HEK293 (cell line): ENCODE measurements around the gene CABCOCO1.

Experiments used
- CTCF ChIA-PET: fragments of 350-600 bp; formaldehyde crosslinking; extraction: SDS; loops from one replicate; lab custom pipeline; 2021; ENCODE audit warnings: antibody characterized with exemption; lab: Yijun Ruan, JAX
- POLR2A ChIA-PET: fragments of 300-600 bp; formaldehyde crosslinking; extraction: SDS; loops from one replicate; lab custom pipeline; 2020; ENCODE audit warnings: antibody characterized with exemption, inconsistent platforms; lab: Yijun Ruan, JAX
- H3K27ac ChIP-seq: fragments of 200-500 bp; sonication (Bioruptor generic); 2 replicates; pipeline ENCODE4 v1.5.1; 2014; ENCODE audit warnings: low read depth, low read length, control low read depth, inconsistent platforms; ENCODE audit errors: extremely low read depth
- H3K36me3 ChIP-seq, 2 experiments: fragments of 200-500 bp in 1 of 2; sonication (Bioruptor generic) in 1 of 2; 1 replicate in 1 of 2; 2 replicates in 1 of 2; pipeline ENCODE4 v1.5.1; 2014 to 2017; ENCODE audit warnings: inconsistent platforms in 2 of 2, low read length in 2 of 2; ENCODE audit not compliant: control insufficient read depth in 2 of 2, insufficient read depth in 1 of 2
- H3K4me1 ChIP-seq: fragments of 200-500 bp; sonication (Bioruptor generic); 2 replicates; pipeline ENCODE4 v1.5.1; 2014; ENCODE audit warnings: mild to moderate bottlenecking, low read length, inconsistent platforms; ENCODE audit not compliant: control insufficient read depth, insufficient read depth
- H3K4me3 ChIP-seq: 2 replicates; pipeline ENCODE4 v1.5.1; 2011; ENCODE audit warnings: low read depth, mild to moderate bottlenecking, control low read depth, low read length, moderate library complexity
- H3K9me3 ChIP-seq: fragments of 200-500 bp; sonication (Bioruptor generic); 2 replicates; pipeline ENCODE4 v1.5.1; 2014; ENCODE audit warnings: low read depth, low read length, inconsistent platforms; ENCODE audit not compliant: control insufficient read depth, insufficient read depth
- GLIS1 ChIP-seq: fragments of 450-650 bp; formaldehyde crosslinking; IDR thresholded peaks from 2 replicates; pipeline ENCODE4 v1.5.1; 2016; ENCODE audit warnings: missing biosample characterization, missing genetic modification characterization
- GLIS2 ChIP-seq: fragments of 450-650 bp; formaldehyde crosslinking; IDR thresholded peaks from 2 replicates; pipeline ENCODE4 v1.5.1; 2016; ENCODE audit warnings: missing biosample characterization, missing genetic modification characterization
- IKZF3 ChIP-seq: fragments of 450-650 bp; IDR thresholded peaks from 2 replicates; pipeline ENCODE4 v1.5.0; 2018; ENCODE audit warnings: missing biosample characterization, mild to moderate bottlenecking, missing genetic modification characterization, moderate library complexity
- KLF8 ChIP-seq: fragments of 450-650 bp; formaldehyde crosslinking; IDR thresholded peaks from 2 replicates; pipeline ENCODE4 v1.5.1; 2016; ENCODE audit warnings: missing biosample characterization, missing genetic modification characterization
- TRIM28 ChIP-seq: IDR thresholded peaks from 2 replicates; pipeline ENCODE4 v1.6.1; 2011; ENCODE audit warnings: low read length, control low read depth, borderline replicate concordance
- ZBTB8A ChIP-seq: fragments of 450-650 bp; formaldehyde crosslinking; IDR thresholded peaks from 2 replicates; pipeline ENCODE4 v1.5.1; 2016; ENCODE audit warnings: missing biosample characterization, missing genetic modification characterization
- ZEB2 ChIP-seq: fragments of 450-650 bp; formaldehyde crosslinking; IDR thresholded peaks from 2 replicates; pipeline ENCODE4 v1.5.1; 2016; ENCODE audit warnings: missing biosample characterization, missing genetic modification characterization
- ZNF174 ChIP-seq: fragments of 450-650 bp; formaldehyde crosslinking; IDR thresholded peaks from 2 replicates; pipeline ENCODE4 v1.5.0; 2017; ENCODE audit warnings: missing biosample characterization, mild to moderate bottlenecking, missing genetic modification characterization
- ZNF202 ChIP-seq: fragments of 450-650 bp; formaldehyde crosslinking; IDR thresholded peaks from 2 replicates; pipeline ENCODE4 v1.5.1; 2016; ENCODE audit warnings: missing biosample characterization, missing genetic modification characterization, borderline replicate concordance
- ZNF549 ChIP-seq: fragments of 450-650 bp; IDR thresholded peaks from 2 replicates; pipeline ENCODE4 v1.5.1; 2018; ENCODE audit warnings: missing biosample characterization, missing genetic modification characterization, mild to moderate bottlenecking, inconsistent platforms, moderate library complexity
- ZNF664 ChIP-seq: fragments of 450-650 bp; formaldehyde crosslinking; IDR thresholded peaks from 2 replicates; pipeline ENCODE4 v1.5.1; 2016; ENCODE audit warnings: missing biosample characterization, missing genetic modification characterization
- ZNF701 ChIP-seq: fragments of 450-650 bp; formaldehyde crosslinking; IDR thresholded peaks from 2 replicates; pipeline ENCODE4 v1.5.1; 2016; ENCODE audit warnings: missing biosample characterization, missing genetic modification characterization
- ZNF76 ChIP-seq: fragments of 450-650 bp; formaldehyde crosslinking; IDR thresholded peaks from 2 replicates; pipeline ENCODE4; 2016; ENCODE audit warnings: low read depth, missing biosample characterization, missing genetic modification characterization, borderline replicate concordance
- TF ChIP-seq, protein P1 (sequence below): sonication (generic); formaldehyde crosslinking; IDR thresholded peaks from 2 replicates; pipeline ENCODE4 v1.8.1; 2022; ENCODE audit warnings: mild to moderate bottlenecking, moderate library complexity, missing genetic modification reagents
- TF ChIP-seq, protein P2 (sequence below): fragments of 450-650 bp; formaldehyde crosslinking; IDR thresholded peaks from 2 replicates; pipeline ENCODE4 v1.5.1; 2017; ENCODE audit warnings: missing biosample characterization, missing genetic modification characterization
- TF ChIP-seq, protein P3 (sequence below): fragments of 450-650 bp; formaldehyde crosslinking; IDR thresholded peaks from 2 replicates; pipeline ENCODE4 v1.5.1; 2017; ENCODE audit warnings: missing biosample characterization, mild to moderate bottlenecking, missing genetic modification characterization, moderate library complexity
- TF ChIP-seq, protein P4 (sequence below): fragments of 450-650 bp; formaldehyde crosslinking; optimal IDR thresholded peaks from 2 replicates; pipeline ENCODE3; 2016; ENCODE audit warnings: missing biosample characterization, mild to moderate bottlenecking, missing genetic modification characterization
- TF ChIP-seq, protein P5 (sequence below): fragments of 450-650 bp; formaldehyde crosslinking; IDR thresholded peaks from 2 replicates; pipeline ENCODE4 v1.5.1; 2016; ENCODE audit warnings: missing biosample characterization, missing genetic modification characterization

The CABCOCO1 gene, protein sequence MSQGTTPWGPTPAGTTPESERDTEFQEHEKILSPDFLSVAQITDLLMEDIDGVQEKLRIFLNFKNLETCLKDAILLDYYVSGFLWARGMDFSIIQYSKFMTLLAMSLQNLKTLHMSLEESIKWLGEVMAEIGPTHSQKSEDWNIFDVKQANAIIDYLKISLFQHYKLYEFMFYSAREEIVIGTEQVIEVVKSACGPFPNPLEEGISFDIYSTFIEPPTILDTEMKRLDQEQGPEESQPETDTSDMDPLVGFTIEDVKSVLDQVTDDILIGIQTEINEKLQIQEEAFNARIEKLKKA

DNA sequence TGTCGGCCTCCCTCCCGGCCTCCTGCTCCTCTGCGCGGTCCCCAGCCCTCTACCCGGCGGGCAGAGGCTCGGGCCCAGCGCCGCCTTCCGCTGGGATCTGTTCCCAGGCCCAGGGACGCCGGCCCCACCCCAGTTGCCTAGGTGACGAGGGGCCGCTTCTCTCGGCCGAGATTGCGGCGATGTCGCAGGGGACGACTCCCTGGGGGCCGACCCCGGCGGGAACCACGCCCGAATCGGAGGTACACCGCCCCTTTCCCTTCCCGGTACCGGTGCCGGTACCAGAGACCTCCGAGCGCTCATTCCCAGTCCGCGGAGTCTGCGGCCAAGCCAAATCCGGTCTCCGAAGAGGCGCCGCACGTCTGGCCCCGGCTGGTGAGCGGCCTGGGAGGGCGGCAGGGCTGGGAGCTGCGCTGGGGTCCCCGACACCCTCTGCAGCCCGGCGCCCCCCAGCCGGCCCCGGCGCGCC, at the start of gene CABCOCO1:
CABCOCO1 (plus strand) TSS at position 136 of the 466 bp plus-strand sequence; CDS start at position 180, 44 bp downstream.
- Histone ChIP-seq H3K9me3 (no peaks in the 10 kb centered on the region), H3K4me1 (no peaks in the 10 kb centered on the region), H3K27ac (peak within 1 kb of the TSS; percentile 44; the same call in 1 of the 2 replicates), H3K4me3 (peak within 1 kb of the TSS; percentile 64), H3K36me3 (no peaks in the 10 kb centered on the region)
- ChIA-PET POLR2A (no interaction called here), CTCF (interaction anchor here (0.6 kb wide), 1 partner anchor 820 kb away, joined by 3 read pairs; no protein-coding TSS in a partner anchor)
- TF ChIP-seq ZBTB8A (tag by site-specific recombination): peak; percentile 69
- 0 out of 2 replicates have a peak, but pooled peaks have one; percentile 31 for TF ChIP-seq ZNF202
- TF ChIP-seq, protein P1, sequence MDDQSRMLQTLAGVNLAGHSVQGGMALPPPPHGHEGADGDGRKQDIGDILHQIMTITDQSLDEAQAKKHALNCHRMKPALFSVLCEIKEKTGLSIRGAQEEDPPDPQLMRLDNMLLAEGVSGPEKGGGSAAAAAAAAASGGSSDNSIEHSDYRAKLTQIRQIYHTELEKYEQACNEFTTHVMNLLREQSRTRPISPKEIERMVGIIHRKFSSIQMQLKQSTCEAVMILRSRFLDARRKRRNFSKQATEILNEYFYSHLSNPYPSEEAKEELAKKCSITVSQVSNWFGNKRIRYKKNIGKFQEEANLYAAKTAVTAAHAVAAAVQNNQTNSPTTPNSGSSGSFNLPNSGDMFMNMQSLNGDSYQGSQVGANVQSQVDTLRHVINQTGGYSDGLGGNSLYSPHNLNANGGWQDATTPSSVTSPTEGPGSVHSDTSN (CRISPR knock-in tag): peak; percentile 64; the same call in 1 of the 2 replicates
- no peak for TF ChIP-seq ZNF701 (tag by site-specific recombination)
- no peak for TF ChIP-seq ZEB2 (tag by site-specific recombination)
- TF ChIP-seq GLIS2: 0 out of 2 replicates have a peak, but pooled peaks have one; percentile 18
- 0 out of 2 replicates have a peak, but pooled peaks have one; percentile 18 for TF ChIP-seq GLIS1 (tag by site-specific recombination)
- no peak for TF ChIP-seq ZNF549
- TF ChIP-seq, protein P2, sequence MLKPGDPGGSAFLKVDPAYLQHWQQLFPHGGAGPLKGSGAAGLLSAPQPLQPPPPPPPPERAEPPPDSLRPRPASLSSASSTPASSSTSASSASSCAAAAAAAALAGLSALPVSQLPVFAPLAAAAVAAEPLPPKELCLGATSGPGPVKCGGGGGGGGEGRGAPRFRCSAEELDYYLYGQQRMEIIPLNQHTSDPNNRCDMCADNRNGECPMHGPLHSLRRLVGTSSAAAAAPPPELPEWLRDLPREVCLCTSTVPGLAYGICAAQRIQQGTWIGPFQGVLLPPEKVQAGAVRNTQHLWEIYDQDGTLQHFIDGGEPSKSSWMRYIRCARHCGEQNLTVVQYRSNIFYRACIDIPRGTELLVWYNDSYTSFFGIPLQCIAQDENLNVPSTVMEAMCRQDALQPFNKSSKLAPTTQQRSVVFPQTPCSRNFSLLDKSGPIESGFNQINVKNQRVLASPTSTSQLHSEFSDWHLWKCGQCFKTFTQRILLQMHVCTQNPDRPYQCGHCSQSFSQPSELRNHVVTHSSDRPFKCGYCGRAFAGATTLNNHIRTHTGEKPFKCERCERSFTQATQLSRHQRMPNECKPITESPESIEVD (tag by site-specific recombination): no peak
- TF ChIP-seq ZNF174 (tag by site-specific recombination): no peak
- no peak for TF ChIP-seq ZNF76 (tag by site-specific recombination)
- no peak for TF ChIP-seq KLF8 (tag by site-specific recombination)
- TF ChIP-seq, protein P3, sequence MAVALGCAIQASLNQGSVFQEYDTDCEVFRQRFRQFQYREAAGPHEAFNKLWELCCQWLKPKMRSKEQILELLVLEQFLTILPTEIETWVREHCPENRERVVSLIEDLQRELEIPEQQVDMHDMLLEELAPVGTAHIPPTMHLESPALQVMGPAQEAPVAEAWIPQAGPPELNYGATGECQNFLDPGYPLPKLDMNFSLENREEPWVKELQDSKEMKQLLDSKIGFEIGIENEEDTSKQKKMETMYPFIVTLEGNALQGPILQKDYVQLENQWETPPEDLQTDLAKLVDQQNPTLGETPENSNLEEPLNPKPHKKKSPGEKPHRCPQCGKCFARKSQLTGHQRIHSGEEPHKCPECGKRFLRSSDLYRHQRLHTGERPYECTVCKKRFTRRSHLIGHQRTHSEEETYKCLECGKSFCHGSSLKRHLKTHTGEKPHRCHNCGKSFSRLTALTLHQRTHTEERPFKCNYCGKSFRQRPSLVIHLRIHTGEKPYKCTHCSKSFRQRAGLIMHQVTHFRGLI (tag by site-specific recombination): no peak
- peak; percentile 51; the same call in 1 of the 2 replicates for TF ChIP-seq TRIM28
- TF ChIP-seq, protein P4, sequence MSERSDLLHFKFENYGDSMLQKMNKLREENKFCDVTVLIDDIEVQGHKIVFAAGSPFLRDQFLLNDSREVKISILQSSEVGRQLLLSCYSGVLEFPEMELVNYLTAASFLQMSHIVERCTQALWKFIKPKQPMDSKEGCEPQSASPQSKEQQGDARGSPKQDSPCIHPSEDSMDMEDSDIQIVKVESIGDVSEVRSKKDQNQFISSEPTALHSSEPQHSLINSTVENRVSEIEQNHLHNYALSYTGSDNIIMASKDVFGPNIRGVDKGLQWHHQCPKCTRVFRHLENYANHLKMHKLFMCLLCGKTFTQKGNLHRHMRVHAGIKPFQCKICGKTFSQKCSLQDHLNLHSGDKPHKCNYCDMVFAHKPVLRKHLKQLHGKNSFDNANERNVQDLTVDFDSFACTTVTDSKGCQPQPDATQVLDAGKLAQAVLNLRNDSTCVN (tag by site-specific recombination): peak; percentile 29
- TF ChIP-seq IKZF3 (tag by site-specific recombination): peak; percentile 77

DNA sequence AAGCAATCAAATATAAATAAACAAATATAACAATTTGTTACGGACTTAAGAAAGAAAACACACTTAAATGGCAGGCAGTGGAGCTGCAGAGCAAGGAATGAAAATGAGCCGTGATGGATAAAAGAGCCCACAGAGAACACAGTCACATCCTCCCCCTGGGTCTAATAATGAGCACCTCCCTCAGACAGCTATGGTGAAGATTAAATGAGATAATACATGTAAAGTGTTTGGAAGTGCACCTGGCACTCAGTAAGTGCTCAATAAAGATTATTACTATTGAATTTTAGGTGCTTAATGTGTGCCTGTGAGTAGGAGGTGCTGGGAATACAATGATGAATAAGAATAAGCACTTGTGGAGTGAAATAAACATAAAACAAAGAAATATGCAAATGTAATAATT, 49.1 kb upstream of the CABCOCO1 start:
- POLR2A ChIA-PET: no interaction called here

More for the DNA sequence above, 49.1 kb upstream of the CABCOCO1 start:
- Histone ChIP-seq H3K4me1 (peaks cover 11% of the 10 kb centered on the region), H3K4me3 (no peak overlapping the region), H3K36me3 (no peaks in the 10 kb centered on the region), H3K27ac (no peak overlapping the region), H3K9me3 (no peaks in the 10 kb centered on the region)
- CTCF ChIA-PET: interaction anchor here (0.6 kb wide), 1 partner anchor 738 kb away, joined by 4 read pairs; no protein-coding TSS in a partner anchor
- TF ChIP-seq, protein P5, sequence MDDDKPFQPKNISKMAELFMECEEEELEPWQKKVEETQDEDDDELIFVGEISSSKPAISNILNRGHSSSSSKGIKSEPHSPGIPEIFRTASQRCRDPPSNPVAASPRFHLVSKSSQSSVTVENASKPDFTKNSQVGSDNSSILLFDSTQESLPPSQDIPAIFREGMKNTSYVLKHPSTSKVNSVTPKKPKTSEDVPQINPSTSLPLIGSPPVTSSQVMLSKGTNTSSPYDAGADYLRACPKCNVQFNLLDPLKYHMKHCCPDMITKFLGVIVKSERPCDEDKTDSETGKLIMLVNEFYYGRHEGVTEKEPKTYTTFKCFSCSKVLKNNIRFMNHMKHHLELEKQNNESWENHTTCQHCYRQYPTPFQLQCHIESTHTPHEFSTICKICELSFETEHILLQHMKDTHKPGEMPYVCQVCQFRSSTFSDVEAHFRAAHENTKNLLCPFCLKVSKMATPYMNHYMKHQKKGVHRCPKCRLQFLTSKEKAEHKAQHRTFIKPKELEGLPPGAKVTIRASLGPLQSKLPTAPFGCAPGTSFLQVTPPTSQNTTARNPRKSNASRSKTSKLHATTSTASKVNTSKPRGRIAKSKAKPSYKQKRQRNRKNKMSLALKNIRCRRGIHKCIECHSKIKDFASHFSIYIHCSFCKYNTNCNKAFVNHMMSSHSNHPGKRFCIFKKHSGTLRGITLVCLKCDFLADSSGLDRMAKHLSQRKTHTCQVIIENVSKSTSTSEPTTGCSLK (tag by site-specific recombination): no peak
- peak; percentile 95 for TF ChIP-seq ZNF664 (tag by site-specific recombination)
